Endometrial microvascular endothelial cells (primary cell): Measurements from ENCODE around the gene UPP1. TPM values are rescaled to one million over a fixed set of nuclear protein-coding genes. Genes with fewer than 3 reads are reported as not detected.
"Not testable (repeated sequence)": the region's sequence is repeated elsewhere in the genome, so short reads cannot be mapped to it uniquely, and the experiment has no call there.

ENCODE experiments used
- in situ Hi-C: cut with HindIII; loops from 2 replicates; pipeline ENCODE4 v1.10.0; 2017; ENCODE audit warnings: low sequenced_read_pairs, low pct_unique_long_range_greater_than_20kb; ENCODE audit errors: inconsistent ontology term
- total RNA-seq: library from RNA; depleted of rRNA; stranded (reverse); fragments of >200 nt; gene quantifications from one replicate; pipeline ENCODE4 v1.2.3, GENCODE V29; 2015; ENCODE audit errors: inconsistent ontology term

The UPP1 gene
- total RNA-seq, 1 donor from 2014 or later, result 53.8 TPM

- in situ Hi-C loops, result no loop called here
These were observed 18.0 kb downstream of the UPP1 start for GRCh38 chr7:48106906-48107659.

DNA sequence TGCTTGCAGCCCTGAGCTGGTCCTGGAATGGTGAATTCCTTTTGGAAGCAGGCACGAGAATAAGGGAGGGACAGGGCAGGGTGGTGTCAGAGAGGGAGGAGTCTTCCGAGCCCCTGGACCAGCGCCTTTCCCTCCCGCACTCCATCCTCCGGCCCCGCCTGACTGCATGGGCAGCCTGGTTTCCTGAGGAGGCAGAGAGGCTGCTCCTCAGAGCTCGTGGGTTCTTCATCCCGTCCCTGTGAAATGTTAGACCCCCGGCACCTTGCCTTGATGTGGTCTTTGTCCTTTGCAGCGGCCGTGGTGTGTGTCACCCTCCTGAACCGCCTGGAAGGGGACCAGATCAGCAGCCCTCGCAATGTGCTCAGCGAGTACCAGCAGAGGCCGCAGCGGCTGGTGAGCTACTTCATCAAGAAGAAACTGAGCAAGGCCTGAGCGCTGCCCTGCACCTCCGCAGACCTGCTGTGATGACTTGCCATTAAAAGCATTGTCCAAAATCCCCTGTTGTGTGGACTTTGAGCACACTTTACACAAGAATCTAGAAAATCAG lies 18.9 kb downstream of the UPP1 start:
- in situ Hi-C loops, result no loop called here

DNA sequence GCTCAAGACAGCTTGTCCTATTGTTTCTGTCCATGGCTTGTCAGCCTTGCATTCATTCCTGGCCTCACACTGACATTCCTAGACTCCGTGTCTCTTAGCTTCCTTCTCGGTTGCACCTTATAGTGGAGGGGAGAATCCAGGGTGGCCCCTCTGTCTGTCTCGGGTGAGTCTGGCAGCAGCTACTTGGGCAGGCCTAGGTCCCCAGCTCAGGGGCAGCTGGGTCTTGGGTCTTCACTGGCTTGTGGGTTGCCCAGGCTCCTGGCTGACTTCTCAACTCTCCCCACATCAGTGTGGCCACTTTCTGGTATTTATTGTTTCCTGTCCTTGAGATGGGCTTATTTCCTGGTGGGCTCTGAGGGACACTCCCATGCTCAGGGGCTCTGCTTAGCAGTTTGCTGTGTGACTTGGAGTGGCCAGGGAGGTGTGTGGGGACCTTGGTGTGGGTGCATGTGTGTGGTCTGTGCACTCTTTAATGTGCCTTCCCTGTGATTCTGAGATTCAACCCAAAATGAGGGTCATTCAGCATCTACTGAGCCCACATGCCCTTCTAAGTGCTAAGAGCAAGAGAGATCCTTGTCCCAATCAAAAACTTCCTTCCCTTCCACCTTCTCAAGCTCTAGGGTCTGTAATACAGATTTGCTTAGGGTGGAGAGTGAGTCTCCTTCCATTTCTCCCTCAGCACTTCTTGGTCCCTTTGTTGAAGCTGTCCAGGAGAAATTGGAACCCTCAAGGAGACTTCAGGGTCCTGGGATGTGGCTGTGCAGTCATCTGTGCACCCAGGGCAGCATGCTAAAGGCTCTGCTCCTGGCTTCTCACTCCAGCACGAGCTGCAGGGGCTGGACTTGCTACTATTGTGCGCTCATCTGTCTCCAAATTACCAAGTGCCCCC lies 20.1 kb downstream of the UPP1 start:
- in situ Hi-C loops, result no loop called here

GRCh38 chr7:48109848-48110663 lies 21.0 kb downstream of the UPP1 start:
- in situ Hi-C loops, result no loop called here

DNA sequence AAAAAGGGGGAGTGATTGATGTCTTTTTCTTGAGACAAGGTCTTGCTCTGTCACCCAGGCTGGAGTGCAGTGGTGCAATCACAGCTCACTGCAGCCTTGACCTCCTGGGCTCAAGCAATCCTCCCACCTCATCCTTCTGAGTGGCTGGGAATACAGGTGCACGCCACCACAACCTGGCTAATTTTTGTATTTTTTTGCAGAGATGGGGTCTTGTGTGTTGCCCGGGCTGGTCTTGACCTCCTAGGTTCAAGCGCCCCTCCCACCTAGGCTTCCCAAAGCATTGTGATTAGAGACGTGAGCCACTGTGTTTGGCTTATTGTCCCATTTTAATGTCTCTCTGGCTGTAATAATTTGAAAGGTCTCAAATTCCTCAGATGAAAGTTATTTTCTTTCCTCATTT lies 21.8 kb downstream of the UPP1 start:
- in situ Hi-C loops, result no loop called here

GRCh38 chr7:48111596-48111995 lies 22.5 kb downstream of the UPP1 start:
- in situ Hi-C loops, result no loop called here

DNA sequence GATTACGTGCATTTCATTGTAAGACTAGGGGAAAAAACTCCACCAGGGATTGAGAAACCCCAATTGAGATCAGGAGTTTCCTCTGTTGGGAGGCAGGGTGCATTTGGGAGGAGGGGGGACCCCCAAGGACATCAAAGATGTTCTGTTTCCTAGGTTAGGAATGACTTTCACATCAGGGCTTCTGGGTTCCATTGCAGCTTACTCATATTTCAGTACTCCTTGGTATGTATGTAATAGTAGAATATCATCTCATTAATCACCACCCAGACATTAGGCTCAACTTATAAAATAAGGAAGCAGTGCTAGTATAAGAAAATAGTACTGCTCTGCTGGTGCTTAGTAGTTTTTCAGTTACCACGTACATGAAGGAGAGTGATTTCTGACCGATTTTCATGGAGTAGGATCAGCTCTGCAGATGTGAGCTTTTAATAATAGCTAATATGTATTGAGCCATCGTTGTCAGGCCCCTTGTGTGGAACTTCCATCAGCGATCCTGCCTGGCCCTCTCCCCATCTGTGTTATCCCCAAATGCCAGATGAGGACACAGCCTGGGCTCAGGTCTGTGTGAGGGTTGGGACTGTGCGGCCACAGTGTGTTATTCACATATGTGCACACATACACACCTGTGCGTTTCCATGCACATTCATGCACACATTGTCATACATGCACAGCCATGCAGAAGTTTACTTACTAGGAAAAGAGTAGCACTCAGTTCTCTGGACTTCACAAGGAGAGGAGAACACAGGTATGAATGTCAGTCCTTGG lies 23.5 kb downstream of the UPP1 start:
- in situ Hi-C loops, result no loop called here

DNA sequence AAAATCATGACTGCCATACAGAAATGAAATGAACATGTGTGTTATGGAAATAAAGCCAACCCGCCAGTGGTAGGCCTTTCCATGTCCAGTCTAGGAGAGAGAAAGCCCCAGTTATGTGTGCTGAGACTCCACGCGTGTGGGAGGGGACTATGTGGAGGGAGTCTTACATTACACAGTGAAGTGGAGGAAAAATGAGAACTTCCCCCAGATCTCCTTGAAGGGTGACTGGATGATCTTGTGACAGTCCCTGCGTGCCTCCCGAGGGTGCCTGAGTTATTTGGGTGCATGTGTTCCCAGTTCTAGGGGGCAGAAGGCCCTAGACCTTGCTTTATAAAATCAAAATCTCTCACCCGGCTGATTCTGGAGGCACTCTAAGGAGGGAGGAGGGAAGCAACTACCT lies 24.2 kb downstream of the UPP1 start:
- in situ Hi-C loops, result no loop called here

DNA sequence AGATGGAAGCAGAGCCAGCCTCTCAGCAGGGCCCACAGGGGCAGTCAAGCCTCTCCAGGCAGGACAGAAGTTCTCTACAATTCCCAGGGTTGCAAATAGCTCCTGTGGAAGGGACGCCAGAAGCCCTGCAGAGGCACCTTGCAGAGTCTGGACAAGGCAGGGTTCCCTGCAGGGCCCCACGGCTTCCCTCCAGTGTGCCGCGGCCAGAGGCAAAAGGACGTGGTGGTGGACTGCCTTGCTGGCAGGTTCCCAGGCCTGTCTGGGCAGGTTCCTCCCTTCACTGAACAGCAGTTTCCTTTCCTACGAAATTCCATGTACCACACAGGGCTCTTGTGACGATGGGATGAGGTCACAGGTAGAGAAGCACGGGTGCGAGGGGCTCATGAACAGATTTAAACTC lies 25.1 kb downstream of the UPP1 start:
- in situ Hi-C loops, result no loop called here

- in situ Hi-C loops, result no loop called here
These were observed 25.5 kb downstream of the UPP1 start for GRCh38 chr7:48114589-48114988.

DNA sequence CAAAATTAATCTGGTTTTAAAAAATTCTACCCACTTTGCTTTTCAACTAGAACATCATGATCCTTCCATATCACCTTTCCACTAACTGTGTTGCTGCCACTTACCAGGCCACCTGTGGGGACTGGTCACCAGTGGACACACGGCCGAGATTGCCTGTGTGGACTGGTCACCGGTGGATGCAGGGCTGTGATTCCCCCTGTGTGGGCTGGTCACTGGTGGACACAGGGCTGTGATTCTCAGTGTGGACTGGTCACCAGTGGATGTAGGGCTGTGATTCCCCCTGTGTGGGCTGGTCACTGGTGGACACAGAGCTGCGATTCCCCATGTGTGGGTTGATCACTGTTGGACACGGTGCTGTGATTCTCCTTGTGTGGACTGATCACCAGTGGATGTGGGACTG lies 27.0 kb downstream of the UPP1 start:
- in situ Hi-C loops, result no loop called here

GRCh38 chr7:48118041-48118440 lies 29.0 kb downstream of the UPP1 start:
- in situ Hi-C loops, result no loop called here

DNA sequence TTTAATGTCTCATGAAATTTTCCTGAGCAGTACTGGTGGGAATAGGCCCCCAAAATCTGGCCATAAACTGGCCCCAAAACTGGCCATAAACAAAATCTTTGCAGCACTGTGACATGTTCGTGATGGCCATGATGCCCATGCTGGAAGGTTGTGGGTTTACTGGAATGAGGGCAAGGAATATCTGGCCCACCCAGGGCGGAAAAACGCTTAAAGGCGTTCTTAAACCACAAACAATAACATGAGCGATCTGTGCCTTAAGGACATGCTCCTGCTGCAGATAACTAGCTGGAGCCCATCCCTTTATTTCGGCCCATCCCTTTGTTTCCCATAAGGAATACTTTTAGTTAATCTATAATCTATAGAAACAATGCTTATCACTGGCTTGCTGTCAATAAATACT lies 31.5 kb downstream of the UPP1 start:
- in situ Hi-C loops, result not testable (repeated sequence)

- in situ Hi-C loops, result no loop called here
These were observed 37.0 kb downstream of the UPP1 start for GRCh38 chr7:48126037-48126436.

DNA sequence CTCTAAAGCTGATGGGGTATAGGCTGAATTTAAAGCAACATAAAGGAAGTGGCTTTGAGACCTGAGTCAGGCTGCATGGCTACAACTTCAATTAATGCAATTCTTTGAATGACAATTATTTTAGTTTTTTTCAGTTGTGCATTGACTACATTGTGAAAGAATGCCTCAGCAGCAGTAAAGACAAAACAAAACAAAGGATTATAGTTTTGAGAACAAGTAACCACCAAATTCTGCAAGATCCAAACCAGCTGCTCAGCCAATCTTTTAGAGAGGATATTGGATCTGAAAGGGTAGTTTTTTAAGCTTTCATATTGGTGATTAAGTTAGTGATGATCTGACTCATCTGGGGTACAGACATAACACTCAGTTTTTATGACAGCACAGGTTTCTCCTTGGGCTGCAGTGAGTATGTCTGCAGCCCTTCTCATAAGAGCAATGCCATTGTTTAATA lies 41.6 kb downstream of the UPP1 start:
- in situ Hi-C loops, result no loop called here

- in situ Hi-C loops, result no loop called here
These were observed 43.7 kb downstream of the UPP1 start for GRCh38 chr7:48132792-48133191.

- in situ Hi-C loops, result no loop called here
These were observed 50.4 kb downstream of the UPP1 start for GRCh38 chr7:48139459-48139858.

GRCh38 chr7:48140001-48140681 lies 51.1 kb downstream of the UPP1 start:
- in situ Hi-C loops, result no loop called here
